Fibroblast of pulmonary artery (primary cell): ENCODE measurements around the gene BACH2.

Experiments used
- DNase-seq: peaks from one replicate; pipeline ENCODE4 v3.0.0-alpha.2; 2010; ENCODE audit warnings: low read depth
- H3K4me3 ChIP-seq: replicated peaks from 2 replicates; pipeline ENCODE4 v1.5.1; 2011; ENCODE audit warnings: low read depth, mild to moderate bottlenecking, control low read depth, low read length, moderate library complexity
- CTCF ChIP-seq: IDR thresholded peaks from 2 replicates; pipeline ENCODE4 v1.5.1; 2011; ENCODE audit warnings: mild to moderate bottlenecking, control low read depth, low read length, inconsistent platforms; ENCODE audit errors: missing control alignments

BACH2 gene

GRCh38 chr6:90222724-90223198, 73.9 kb downstream of the BACH2 start:
- TF ChIP-seq CTCF = no peak
- no peak for DNase-seq
- H3K4me3 ChIP-seq = no peak overlapping the region

- no peak for TF ChIP-seq CTCF
- DNase-seq = no peak
- H3K4me3 ChIP-seq = no peak overlapping the region
Measured at GRCh38 chr6:90222008-90222407, 74.6 kb downstream of the BACH2 start.

- no peak for DNase-seq
- no peak overlapping the region for H3K4me3 ChIP-seq
- no peak for TF ChIP-seq CTCF
Measured at GRCh38 chr6:90221403-90221802, 75.2 kb downstream of the BACH2 start.

GRCh38 chr6:90220273-90220672, 76.4 kb downstream of the BACH2 start:
- no peak overlapping the region for H3K4me3 ChIP-seq
- no peak for DNase-seq
- TF ChIP-seq CTCF = no peak

- peak; percentile 74 for DNase-seq
- no peak for TF ChIP-seq CTCF
Measured at GRCh38 chr6:90219209-90219985, 77.2 kb downstream of the BACH2 start.

GRCh38 chr6:90218959-90219208, 77.8 kb downstream of the BACH2 start:
- no peak for DNase-seq
- peak overlapping the region; percentile 24 for H3K4me3 ChIP-seq
- TF ChIP-seq CTCF = no peak

More at GRCh38 chr6:90219209-90219985, 77.2 kb downstream of the BACH2 start:
- H3K4me3 ChIP-seq = no peak overlapping the region

GRCh38 chr6:90217506-90218127, 79.0 kb downstream of the BACH2 start:
- no peak for DNase-seq
- H3K4me3 ChIP-seq = peak overlapping the region; percentile 35
- TF ChIP-seq CTCF = no peak
